Stimulated activated CD8-positive, alpha-beta memory T cell treated with anti-CD3 and anti-CD28 coated beads, Interleukin-12 subunit alpha, Interleukin-12 subunit beta, amount 100 ng/mL, for 24 hours (primary cell): ENCODE results near the gene GCM1.

Experiments used
- DNase-seq: peaks from one replicate; pipeline ENCODE4 v3.0.0-alpha.2; 2020; ENCODE audit errors: extremely low read depth

GCM1 gene

DNA sequence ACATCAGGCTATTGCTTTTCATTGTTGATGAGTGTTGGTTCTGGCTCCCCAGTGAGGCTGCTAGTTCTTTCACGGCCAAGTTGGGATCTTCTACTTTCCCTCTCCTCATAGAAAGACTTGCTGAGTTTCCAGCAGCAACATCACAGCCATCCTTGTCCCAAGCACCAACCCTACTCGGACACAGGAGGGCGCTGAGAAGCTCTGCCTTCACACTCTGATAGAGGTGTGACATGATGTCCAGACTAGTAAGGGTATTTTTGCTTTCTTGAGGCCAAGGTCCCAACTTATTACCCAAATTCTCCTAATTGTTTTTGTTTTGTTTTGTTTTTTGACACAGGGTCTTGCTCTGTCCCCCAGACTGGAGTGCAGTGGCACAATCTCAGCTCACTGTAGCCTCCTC lies 3.0 kb upstream of the GCM1 start:
- no peak for DNase-seq

- no peak for DNase-seq
Measured at GRCh38 chr6:53144802-53145201, 3.8 kb downstream of the GCM1 start.

GRCh38 chr6:53143710-53144109 lies 4.9 kb downstream of the GCM1 start:
- DNase-seq: no peak

- DNase-seq: no peak
Measured at GRCh38 chr6:53142810-53143209, 5.8 kb downstream of the GCM1 start.

- no peak for DNase-seq
Measured at GRCh38 chr6:53139841-53140413, 8.7 kb downstream of the GCM1 start.

DNA sequence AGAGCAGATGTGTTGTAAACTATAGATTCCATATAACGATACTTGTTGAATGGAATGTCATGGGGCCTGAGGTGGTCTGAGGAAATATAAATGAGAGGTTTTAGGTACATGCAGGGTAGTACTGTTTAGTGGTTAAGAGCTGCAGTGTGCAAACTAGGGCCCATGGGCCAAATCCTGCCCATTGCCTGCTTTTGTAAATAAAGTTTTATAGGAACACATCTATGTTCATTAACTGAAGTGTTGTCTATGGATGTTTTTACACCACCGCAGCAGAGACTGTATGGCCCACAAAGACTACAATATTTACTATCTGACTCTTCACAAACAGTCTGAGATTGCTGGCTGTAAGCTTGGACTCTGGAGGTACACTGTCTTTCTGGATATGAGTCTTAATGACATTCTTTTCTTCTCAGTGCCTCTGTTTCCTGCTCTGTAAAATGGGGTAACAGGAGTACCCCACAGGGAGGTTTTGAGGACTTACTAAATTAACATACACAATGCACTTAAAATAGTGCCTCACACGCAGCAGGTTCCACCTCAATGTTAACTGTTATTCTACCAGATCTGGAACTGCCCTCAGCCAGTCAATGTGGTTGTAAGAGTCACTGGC lies 12.5 kb downstream of the GCM1 start:
- DNase-seq: no peak

DNA sequence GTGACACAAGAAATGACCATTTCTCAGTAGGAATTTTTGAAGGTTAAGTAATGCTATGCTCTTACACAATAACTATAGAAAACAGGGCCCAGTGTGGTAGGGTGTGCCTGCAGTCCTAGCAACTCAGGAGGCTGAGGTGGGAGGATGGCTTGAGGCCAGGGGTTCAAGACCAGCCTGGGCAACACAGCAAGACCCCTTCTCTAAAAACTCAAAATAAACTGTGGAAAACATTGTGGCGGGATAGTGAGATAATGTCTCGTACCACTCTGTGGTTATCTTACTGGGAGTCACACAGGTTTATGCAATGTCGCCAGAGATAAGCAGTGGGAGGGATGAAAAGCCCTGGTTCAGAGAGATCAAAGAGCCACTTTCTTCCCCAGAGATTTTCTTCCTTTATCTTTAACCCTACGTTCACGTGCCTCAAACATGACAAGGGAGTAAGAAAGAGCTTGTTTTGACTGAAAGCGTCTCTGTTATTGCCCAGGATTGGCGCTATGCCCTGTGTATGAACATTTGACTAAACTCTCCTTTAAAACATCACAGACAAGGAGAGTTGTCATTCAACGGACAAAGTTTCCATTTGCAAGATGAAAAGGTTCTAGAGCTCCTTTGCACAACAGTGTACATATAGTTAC lies 13.9 kb downstream of the GCM1 start:
- DNase-seq: no peak

DNA sequence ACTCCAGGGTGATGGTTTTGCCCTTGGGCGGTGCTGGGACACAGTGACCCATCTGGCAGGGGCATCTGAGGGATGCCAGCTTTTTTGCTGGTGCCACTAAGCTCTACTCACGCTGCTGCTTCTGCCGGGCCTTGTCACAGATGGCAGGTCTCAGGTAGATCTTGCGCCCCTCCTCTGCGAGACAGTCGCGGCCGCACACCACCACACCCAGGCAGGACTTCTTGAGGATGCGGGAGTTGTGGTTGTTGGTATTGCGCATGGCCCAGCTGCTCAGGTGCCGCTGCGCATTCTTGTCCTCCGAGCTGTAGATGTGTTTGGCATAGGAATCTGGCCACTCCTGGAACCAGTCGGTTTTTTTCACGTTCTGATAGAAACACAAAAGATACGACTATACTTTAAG lies 14.7 kb downstream of the GCM1 start:
- DNase-seq: no peak

DNA sequence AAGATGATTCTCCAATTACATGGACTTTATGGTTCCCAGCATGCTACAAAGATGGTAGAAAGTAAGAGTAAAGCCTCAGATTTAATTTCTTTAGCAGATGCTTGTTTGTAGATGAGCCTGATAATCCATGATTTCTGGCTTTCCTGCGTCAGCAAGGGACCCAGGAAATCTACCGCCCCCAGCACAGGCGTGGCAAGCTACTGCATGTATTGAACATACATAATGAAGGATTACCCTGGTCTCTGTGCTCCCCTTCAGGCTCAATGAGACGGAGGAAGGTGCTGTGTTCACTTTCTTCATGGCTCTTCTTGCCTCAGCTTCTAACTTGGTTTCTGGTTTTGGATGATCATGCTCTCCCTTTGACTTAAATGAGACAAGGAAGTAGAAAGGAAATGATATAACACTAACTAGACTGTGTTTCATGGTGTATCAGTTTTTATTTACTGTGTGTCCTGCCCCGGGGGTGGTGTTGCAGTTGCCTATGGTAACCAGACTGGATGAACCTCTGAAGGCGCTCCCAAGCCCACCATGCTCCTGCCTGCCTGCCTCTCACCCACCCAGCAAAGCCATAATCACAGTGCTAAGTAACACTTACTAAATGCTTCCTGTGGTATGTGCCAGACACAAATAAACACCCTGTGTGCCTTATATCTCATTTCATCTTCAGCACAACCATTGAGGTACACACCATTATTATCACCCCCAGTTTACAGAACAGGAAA lies 17.9 kb downstream of the GCM1 start:
- no peak for DNase-seq

DNA sequence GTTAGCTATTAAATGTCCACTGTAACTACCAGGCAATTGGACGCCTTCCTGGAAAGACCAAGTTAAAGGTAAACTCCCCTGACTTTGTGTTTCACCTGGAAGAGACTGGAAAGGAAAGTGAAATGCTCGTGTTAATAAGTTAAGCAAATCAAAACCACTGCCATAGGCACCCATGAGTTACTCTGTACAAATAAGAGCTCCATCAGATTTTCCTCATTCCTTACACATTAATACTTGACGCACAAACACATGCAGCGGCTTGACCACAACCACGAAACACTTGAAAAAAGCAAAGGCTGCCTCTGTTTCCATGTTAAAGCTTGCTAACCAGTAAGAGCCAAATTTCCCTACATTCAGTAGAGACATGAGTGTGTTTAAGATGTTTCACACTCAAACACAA lies 19.8 kb downstream of the GCM1 start:
- no peak for DNase-seq

DNA sequence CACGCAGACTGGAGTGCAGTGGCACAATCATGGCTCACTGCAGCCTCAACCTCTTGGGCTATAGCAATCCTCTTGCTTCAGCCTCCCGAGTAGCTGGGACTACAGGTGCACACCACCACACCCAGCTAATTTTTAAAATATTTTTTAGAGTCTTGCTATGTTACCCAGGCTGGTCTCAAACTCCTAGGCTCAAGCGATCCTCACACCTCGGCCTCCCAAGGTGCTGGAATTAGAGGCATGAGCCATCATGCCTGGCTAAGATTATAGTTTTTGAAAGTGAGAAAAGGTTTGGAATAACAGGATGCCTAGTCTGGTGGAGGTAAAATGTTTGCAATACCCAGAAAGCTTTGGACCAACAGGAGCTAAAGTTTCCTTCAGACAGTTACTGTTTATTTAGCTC lies 23.4 kb downstream of the GCM1 start:
- no peak for DNase-seq

DNA sequence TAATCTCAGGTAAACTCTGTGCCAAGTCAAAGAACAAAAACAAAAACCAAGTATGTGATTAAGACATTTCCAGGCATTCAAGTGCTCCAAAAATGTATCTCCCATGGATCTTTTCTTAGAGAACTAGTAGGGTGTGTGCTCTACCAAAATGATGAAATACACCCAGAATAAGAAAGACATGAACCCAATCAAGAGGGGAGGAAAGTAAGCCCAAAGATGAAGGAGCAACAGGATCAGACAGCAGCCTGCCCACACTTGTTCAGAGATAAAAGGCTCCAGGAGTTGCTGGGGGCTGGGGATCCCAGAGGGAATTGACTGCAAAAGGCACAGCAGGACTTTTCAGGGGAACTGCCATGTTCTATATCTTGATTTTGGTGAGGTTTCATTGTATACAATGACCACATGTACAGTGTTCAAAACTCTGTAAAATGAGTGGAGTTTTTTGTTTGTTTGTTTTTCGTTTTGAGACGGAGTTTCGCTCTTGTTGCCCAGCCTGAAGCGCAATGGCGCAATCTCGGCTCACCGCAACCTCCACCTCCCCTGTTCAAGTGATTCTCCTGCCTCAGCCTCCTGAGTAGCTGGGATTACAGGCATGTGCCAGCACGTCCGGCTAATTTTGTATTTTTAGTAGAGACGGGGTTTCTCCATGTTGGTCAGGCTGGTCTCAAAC lies 24.4 kb downstream of the GCM1 start:
- DNase-seq: no peak

GRCh38 chr6:53119772-53120409 lies 28.8 kb downstream of the GCM1 start:
- no peak for DNase-seq

DNA sequence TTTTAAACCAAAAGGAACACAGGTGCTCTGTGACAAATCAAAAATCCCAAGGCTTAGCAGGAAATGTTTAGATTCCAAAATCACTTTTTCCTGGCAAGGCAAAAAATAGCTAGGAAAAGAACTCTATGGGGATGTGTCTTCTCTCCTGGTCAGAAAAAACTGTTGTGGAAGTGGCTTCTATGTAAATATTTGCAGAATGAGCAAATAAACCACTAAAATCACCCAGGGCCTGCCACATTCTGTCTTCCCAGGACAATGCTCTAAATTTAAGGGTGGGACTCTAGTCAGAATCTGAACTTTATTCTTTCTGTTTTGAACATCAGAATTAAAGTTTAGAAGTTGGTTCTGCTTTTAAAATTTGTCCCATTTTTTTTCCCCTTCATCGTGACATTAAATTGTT lies 29.3 kb downstream of the GCM1 start:
- no peak for DNase-seq

- no peak for DNase-seq
Measured at GRCh38 chr6:53115741-53116140, 32.9 kb downstream of the GCM1 start.

DNA sequence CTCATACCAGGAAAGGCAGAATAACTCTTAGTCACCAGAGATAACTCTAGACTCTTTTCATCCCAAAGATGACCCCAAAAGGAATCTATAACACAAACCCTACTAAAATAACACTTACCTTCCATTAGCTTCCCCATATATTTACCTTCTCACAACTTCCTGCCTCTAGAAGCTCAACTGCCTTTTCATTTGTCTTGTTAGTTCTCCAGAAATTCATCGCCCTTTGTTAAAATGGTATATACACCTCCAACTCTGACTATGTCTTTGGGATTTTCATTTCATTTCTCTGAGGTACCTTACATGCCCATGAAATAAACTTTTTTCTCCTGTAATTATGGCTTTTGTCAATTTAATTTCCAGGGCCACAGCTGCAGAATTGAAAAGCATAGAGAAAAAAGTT lies 33.5 kb downstream of the GCM1 start:
- no peak for DNase-seq

- no peak for DNase-seq
Measured at GRCh38 chr6:53113742-53114141, 34.9 kb downstream of the GCM1 start.

DNA sequence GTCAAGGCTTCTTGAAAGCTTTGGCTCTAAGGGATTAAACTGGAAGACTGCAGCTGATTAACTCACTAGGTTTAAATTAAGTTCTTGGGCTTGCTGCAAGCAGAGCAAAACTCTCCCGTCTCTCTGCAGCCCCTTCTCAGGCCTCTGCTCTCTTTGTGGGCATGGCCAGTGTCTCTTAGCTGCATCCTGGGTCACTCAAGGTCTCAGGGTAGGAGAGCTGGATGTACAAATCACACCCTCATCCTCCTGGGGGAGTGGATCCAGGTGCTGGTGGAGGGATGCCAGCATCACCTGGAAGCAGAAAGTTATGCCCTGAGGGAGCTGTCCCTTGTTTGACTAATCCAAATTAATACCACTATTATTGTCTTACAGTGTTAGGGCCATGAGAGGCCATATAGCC lies 35.8 kb downstream of the GCM1 start:
- no peak for DNase-seq

DNA sequence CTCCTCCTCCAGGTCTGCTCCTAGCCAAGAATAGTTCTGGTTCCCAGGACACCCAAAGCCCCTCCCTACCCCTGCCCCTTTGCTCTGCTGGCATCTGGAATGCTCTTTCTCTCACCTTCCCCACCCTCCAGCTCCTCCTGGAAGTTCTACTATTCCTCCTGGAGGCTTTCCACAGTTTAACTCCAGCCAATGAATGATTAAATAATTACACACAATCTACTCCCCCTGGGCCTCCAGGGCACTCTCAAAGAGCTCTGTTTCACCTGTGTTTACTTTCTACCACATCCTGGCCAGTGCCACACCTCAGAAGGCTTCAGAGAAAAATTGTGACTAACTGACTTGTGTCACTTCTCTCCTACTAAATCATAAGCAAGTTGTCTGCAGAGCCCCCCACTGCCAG lies 36.2 kb downstream of the GCM1 start:
- no peak for DNase-seq

DNA sequence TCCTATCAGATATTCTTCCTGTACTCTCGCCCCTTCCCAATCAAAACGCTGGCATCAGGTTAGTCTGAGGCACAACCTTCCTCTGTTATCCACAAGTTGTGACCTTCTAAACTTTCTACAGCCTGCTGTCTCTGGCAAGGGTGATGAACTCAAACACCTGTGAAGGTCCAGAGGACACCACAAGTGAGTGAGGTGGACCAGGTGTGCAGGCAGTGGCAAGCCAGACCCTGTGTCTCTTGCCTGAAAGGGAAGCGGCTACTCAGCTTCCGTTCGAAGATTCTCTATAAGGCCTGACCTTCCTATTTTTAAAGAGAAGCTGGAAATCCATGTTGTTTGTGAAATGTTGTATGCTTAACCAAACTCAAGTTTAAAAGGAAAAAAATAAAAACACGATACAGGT lies 36.8 kb downstream of the GCM1 start:
- no peak for DNase-seq

DNA sequence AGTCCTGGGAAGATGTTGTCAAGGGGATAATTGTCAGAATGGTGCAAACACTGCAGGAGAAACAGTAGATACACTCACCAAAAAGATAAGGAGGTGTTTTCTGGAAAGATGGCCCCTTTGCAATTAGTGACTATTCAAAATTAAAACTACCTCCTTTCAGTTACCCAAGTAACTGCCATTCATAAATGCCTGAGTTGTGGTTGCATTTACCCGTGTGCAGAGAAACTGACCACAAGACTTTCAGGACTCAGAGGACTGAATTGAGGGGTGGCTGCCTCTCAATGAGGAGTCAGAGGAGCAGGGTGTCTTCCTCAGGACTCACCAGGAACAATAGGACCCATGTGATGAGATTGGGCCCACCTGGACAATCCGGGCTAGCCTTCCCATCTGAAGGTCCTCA lies 39.0 kb downstream of the GCM1 start:
- DNase-seq: no peak

- no peak for DNase-seq
Measured at GRCh38 chr6:53107091-53107490, 41.5 kb downstream of the GCM1 start.
